DND-41 (cell line): ENCODE results near the gene FAM169A.
"Not testable (repeated sequence)": the region's sequence is repeated elsewhere in the genome, so short reads cannot be mapped to it uniquely, and the experiment has no call there.

ENCODE experiments used
- ATAC-seq: fragments of 200-7000 bp; cut with Tn5 transposase; 3 replicates; pipeline ENCODE4 v1.9.1; 2021; ENCODE audit warnings: low read depth; ENCODE audit not compliant: insufficient read depth
- DNase-seq: peaks from one replicate; pipeline ENCODE4 v3.0.0-alpha.2; 2020
- H2AFZ ChIP-seq: 2 replicates; pipeline ENCODE4 v1.6.0; 2012; ENCODE audit warnings: low read depth, low read length
- H3K27ac ChIP-seq: 2 replicates; pipeline ENCODE4 v1.5.1; 2012; ENCODE audit warnings: low read length, inconsistent platforms
- H3K27me3 ChIP-seq: fragments of 200-600 bp; sonication (generic); 2 replicates; pipeline ENCODE4 v1.6.0; 2012; ENCODE audit warnings: low read length, mild to moderate bottlenecking, inconsistent platforms; ENCODE audit not compliant: insufficient read depth, poor library complexity
- H3K36me3 ChIP-seq: 2 replicates; pipeline ENCODE4 v1.5.1; 2012; ENCODE audit warnings: low read length, inconsistent platforms; ENCODE audit not compliant: insufficient read depth
- H3K4me1 ChIP-seq: 2 replicates; pipeline ENCODE4 v1.5.1; 2012; ENCODE audit warnings: mild to moderate bottlenecking, low read length; ENCODE audit not compliant: insufficient read depth
- H3K4me2 ChIP-seq: 2 replicates; pipeline ENCODE4 v1.6.0; 2012; ENCODE audit warnings: mild to moderate bottlenecking, moderate library complexity, low read length, inconsistent platforms; ENCODE audit not compliant: insufficient read depth
- H3K4me3 ChIP-seq, 2 experiments: fragments of 200-600 bp in 1 of 2; shearing (Covaris generic) in 1 of 2; 2 replicates each; pipeline ENCODE4 v1.5.1; 2012 to 2016; ENCODE audit warnings: inconsistent platforms in 2 of 2, low read length in 2 of 2, mild to moderate bottlenecking in 2 of 2, low read depth in 1 of 2, moderate library complexity in 1 of 2
- H3K79me2 ChIP-seq: 2 replicates; pipeline ENCODE4 v1.6.0; 2012; ENCODE audit warnings: low read length, inconsistent platforms; ENCODE audit not compliant: insufficient read depth
- H3K9ac ChIP-seq: 2 replicates; pipeline ENCODE4 v1.6.0; 2012; ENCODE audit warnings: low read depth, mild to moderate bottlenecking, inconsistent platforms, low read length, moderate library complexity
- H3K9me3 ChIP-seq: 2 replicates; pipeline ENCODE4 v1.5.1; 2012; ENCODE audit warnings: low read length, moderate library complexity, mild to moderate bottlenecking, inconsistent platforms; ENCODE audit not compliant: insufficient read depth, severe bottlenecking
- H4K20me1 ChIP-seq: 2 replicates; pipeline ENCODE4 v1.6.0; 2012; ENCODE audit warnings: low read length; ENCODE audit not compliant: insufficient read depth
- CTCF ChIP-seq: IDR thresholded peaks from 2 replicates; pipeline ENCODE4 v1.5.1; 2012; ENCODE audit warnings: borderline replicate concordance, low read length, moderate library complexity, mild to moderate bottlenecking; ENCODE audit not compliant: poor library complexity, severe bottlenecking; ENCODE audit errors: extremely low read depth
- EZH2 ChIP-seq: IDR thresholded peaks from 3 replicates; pipeline ENCODE4 v1.6.1; 2012; ENCODE audit warnings: borderline replicate concordance, low read depth, mild to moderate bottlenecking, moderate library complexity, low read length, inconsistent platforms; ENCODE audit not compliant: severe bottlenecking

Gene FAM169A

GRCh38 chr5:74892921-74893320 is 26.7 kb upstream of the FAM169A start:
- Histone ChIP-seq H3K79me2 (no peaks in the 10 kb centered on the region), H2AFZ (no peak overlapping the region), H3K4me2 (no peak overlapping the region), H3K4me3 (no peak overlapping the region), H3K27ac (no peak overlapping the region), H3K27me3 (no peaks in the 10 kb centered on the region), H4K20me1 (no peaks in the 10 kb centered on the region), H3K4me1 (no peaks in the 10 kb centered on the region), H3K9me3 (no peaks in the 10 kb centered on the region), H3K9ac (no peak overlapping the region), H3K36me3 (no peaks in the 10 kb centered on the region)
- TF ChIP-seq CTCF (no peak), EZH2 (no peak)
- ATAC-seq (no peak), DNase-seq (no peak)

GRCh38 chr5:74889523-74890105 is 23.4 kb upstream of the FAM169A start:
- no peaks in the 10 kb centered on the region for H3K9me3 ChIP-seq
- H3K9ac ChIP-seq: no peak overlapping the region
- H3K36me3 ChIP-seq: no peaks in the 10 kb centered on the region
- no peak overlapping the region for H3K4me2 ChIP-seq
- H3K79me2 ChIP-seq: no peaks in the 10 kb centered on the region
- no peak for DNase-seq
- H3K4me1 ChIP-seq: no peaks in the 10 kb centered on the region
- ATAC-seq: no peak
- H2AFZ ChIP-seq: no peak overlapping the region
- no peaks in the 10 kb centered on the region for H4K20me1 ChIP-seq
- H3K27me3 ChIP-seq: no peaks in the 10 kb centered on the region
- no peak overlapping the region for H3K4me3 ChIP-seq
- TF ChIP-seq EZH2 (no peak), CTCF (no peak)
- H3K27ac ChIP-seq: no peak overlapping the region

- no peaks in the 10 kb centered on the region for H4K20me1 ChIP-seq
- no peaks in the 10 kb centered on the region for H3K27me3 ChIP-seq
- H3K36me3 ChIP-seq: no peaks in the 10 kb centered on the region
- no peak for ATAC-seq
- DNase-seq: no peak
- no peaks in the 10 kb centered on the region for H3K79me2 ChIP-seq
- H3K4me2 ChIP-seq: no peak overlapping the region
- H3K9ac ChIP-seq: no peak overlapping the region
- H3K4me3 ChIP-seq: no peak overlapping the region
- H3K27ac ChIP-seq: no peak overlapping the region
- no peak overlapping the region for H2AFZ ChIP-seq
- TF ChIP-seq EZH2 (no peak), CTCF (no peak)
- H3K4me1 ChIP-seq: no peaks in the 10 kb centered on the region
- no peaks in the 10 kb centered on the region for H3K9me3 ChIP-seq
Observed at GRCh38 chr5:74888117-74888516, 21.9 kb upstream of the FAM169A start.

DNA sequence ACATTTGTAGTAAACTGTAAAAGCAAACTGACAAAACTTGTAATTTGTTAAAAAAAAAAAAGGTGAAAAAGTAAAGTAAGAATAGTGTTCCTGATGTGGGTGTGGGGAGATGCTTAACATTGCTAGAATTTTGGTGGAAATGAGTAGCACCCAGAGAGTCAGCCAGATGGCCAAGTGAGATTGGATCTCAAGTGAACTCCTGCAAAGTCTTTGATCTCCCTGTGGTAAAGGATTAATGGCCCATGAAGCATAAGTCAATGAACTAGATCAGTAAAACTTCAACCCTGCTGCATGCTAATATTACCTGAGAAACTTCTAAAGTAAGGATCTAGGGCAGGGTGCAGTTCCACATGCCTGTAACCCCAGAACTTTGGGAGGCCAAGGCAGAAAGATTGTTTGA is 19.0 kb upstream of the FAM169A start:
- Histone ChIP-seq H2AFZ (no peak overlapping the region), H4K20me1 (no peaks in the 10 kb centered on the region), H3K27me3 (no peaks in the 10 kb centered on the region), H3K36me3 (no peaks in the 10 kb centered on the region), H3K9ac (no peak overlapping the region), H3K27ac (no peak overlapping the region), H3K4me1 (no peaks in the 10 kb centered on the region), H3K79me2 (no peaks in the 10 kb centered on the region), H3K9me3 (no peaks in the 10 kb centered on the region), H3K4me3 (no peak overlapping the region), H3K4me2 (no peak overlapping the region)
- no peak for TF ChIP-seq CTCF
- no peak for TF ChIP-seq EZH2
- DNase-seq: no peak
- no peak for ATAC-seq

DNA sequence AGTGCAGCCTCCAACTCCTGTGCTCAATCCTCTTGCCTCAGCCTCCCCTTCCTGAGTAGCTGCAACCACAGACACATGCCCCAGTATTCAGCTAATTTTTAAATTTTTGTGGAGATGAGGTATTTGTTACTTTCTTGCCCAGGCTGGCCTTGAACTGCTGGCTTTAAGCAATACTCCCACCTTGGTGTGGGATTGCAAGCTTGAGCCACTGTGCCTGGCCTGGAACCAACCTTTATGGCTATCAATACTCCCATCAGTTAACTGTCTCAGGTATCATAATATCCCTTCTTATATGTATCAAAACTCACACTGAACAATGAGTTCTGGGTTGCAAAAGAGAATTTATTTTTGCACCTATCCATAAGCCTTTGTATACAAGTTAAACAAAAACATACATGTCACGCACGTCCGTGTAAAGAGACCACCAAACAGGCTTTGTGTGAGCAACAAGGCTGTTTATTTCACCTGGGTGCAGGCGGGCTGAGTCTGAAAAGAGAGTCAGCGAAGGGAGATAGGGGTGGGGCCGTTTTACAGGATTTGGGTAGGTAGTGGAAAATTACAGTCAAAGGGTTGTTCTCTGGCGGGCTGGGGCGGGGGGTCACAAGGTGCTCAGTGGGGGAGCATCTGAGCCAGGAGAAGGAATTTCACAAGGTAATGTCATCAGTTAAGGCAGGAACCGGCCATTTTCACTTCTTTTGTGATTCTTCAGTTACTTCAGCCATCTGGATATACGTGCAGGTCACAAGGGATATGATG is 16.4 kb upstream of the FAM169A start:
- H3K27me3 ChIP-seq, H3K27ac ChIP-seq, H3K9me3 ChIP-seq, H3K4me1 ChIP-seq, H3K9ac ChIP-seq, DNase-seq, H3K79me2 ChIP-seq, H4K20me1 ChIP-seq, H3K4me3 ChIP-seq, H3K4me2 ChIP-seq, H2AFZ ChIP-seq, H3K36me3 ChIP-seq, ATAC-seq: not testable (repeated sequence)
